Measurements from ENCODE around the gene LRRC72.
"Not testable (repeated sequence)": the region's sequence is repeated elsewhere in the genome, so short reads cannot be mapped to it uniquely, and the experiment has no call there.

Gene LRRC72

DNA sequence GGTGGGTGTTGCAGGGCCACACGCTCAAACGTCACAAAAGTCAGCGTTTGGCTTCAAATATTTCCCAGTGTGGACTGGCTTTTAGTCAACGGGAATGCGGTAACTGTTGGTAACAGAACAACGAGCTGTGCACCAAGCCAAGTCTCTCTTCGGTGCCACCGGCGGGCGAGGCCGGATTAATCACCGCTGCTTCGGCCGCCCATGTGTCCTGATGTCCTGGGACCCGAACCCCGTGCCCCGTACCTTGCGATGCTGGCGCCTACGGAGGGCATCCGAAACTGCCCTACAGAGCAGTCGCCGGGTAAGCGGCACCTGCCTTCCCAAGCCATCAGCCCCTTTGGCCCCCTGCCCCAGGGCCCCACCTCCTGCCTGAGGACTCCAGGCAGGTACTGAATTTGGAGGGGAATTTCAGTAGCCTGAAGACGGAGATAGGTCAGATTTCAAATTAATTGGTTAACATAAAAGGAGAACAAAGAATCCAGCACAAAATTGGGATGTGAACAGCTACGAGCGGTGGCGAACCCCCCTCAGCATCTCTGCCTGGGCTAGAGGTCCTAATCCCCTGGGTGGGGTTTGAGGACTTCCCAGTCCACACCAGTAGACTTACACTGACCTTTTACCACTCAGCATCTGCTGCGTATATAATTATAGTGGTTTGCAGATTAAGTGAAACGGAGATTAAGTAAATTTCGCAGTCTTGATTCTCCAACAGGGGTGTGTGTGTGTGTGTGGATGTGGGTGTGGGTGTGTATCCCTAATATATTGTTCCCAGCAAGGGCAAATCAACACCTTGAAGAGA is at the start of gene LRRC72:
Gene LRRC72 (plus strand): TSS at position 84 of the 799 bp plus-strand sequence. CDS start 128 bp downstream, at position 212.
- no peak for DNase-seq

- no peak for DNase-seq
These were observed 47.5 kb upstream of the LRRC72 start for GRCh38 chr7:16479161-16479560.

DNA sequence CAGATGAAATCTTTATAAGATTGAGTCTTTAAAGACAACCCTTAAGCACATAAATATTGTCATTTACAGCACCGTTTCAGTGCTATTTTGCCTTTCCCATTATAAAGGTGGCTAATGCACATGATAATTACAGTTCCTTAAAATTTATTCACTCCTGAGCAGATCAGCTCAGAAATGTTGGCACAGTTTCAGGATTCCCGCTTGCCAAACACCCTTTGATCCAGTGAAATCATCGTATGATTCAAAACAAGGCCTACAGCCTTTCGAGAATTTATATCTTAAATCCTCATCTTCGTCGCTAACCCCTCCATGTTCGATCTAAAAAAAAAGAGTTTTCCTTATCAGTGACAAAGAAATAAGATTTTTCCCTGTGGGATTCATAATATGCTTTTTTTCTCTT is 47.0 kb upstream of the LRRC72 start:
- DNase-seq, result no peak

DNA sequence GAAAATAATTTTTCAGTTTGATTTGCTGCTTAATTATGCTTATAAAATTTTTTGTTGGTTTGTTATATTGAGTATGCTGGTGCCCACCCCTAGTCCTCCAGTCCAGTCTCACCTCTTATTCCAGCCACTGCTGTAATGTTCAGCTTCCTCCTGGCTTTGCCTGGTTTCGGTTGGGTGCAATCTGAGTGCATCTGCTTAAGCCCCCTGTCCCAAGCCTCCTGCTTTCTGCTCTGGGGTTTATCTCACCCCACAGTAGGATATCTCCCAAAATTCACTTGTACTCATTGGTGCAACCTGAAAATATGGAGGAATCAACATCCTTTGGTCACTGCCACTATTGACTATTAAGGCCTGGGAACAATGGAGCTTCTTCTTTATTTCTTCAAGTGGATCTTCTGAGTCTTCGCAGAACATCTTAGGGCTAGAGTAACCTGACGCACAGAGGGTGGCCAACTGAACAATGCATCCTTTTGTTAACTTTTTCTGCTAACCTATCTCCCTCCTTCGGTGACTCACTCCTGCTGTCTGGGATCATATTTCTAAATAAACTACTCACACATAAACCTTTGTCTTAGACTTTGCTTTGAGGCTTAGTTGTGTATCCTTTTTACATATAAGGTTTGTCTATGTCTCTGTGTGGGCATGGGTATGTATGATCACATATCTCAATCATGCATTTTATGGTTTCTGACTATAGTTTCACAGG is 42.0 kb upstream of the LRRC72 start:
- no peak for DNase-seq

GRCh38 chr7:16491148-16491547 is 35.5 kb upstream of the LRRC72 start:
- no peak for DNase-seq

GRCh38 chr7:16492513-16493062 is 34.0 kb upstream of the LRRC72 start:
- DNase-seq, result no peak

- DNase-seq, result no peak
These were observed 33.4 kb upstream of the LRRC72 start for GRCh38 chr7:16493266-16493665.

GRCh38 chr7:16494551-16494950 is 32.1 kb upstream of the LRRC72 start:
- DNase-seq, result no peak

- DNase-seq, result no peak
These were observed 31.5 kb upstream of the LRRC72 start for GRCh38 chr7:16494955-16495719.

DNA sequence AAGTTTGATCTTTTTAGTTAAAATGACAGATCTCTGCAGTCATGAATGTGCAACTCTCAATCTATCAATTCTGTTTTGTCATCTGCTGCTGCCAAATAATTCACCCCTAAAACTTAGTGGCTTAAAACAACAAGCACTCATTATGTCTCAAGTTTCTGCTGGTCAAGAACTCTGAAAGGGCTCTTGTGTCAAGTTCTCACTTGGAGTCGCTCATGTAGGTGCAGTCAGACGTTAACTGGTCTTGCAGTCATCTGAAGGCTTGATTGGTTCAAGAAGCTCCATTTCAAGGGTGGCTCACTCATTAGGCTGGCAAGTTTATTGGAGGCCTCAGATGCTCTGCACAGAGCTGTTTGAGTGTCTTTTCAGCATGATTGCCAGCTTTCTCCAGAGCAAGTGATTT is 28.5 kb upstream of the LRRC72 start:
- DNase-seq, result no peak

DNA sequence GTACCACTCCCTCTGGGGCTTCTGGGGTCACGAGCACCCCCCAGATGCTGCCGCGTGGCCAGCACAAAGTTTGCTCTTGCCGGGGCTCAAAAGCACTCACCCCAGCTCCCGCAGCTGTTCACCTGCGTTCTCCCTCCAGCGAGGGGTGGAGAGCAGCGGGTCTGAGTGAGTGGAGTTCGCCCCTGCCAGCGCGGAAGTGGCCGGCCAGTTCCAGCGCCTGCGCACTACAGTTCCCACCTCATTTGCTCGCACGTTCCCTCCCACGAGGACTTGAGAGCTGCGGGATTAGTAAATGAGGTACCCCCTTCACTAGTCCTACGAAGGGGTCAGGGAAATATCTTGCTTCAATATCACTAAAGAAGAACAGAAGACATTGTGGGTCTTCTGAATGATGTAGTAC is 24.3 kb upstream of the LRRC72 start:
- no peak for DNase-seq

- DNase-seq, result no peak
These were observed 22.6 kb upstream of the LRRC72 start for GRCh38 chr7:16504019-16504418.

DNA sequence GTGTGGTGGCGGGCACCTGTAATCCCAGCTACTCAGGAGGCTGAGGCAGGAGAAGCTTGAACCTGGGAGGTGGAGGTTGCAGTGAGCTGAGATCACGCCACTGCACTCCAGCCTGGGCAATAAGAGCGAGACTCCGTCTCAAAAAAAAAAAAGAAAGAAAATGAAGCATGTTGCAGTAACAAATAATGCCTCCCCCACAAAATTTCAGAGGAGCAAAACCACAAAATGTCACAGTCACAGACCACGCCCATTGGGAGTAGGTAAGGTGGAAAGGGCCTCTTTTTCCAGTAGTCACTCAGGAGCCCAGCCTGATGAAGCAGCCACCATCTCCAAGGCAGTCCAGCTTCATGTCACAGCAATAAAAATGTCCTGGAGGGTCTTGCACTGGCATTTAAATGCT is 20.2 kb upstream of the LRRC72 start:
- DNase-seq, result not testable (repeated sequence)

DNA sequence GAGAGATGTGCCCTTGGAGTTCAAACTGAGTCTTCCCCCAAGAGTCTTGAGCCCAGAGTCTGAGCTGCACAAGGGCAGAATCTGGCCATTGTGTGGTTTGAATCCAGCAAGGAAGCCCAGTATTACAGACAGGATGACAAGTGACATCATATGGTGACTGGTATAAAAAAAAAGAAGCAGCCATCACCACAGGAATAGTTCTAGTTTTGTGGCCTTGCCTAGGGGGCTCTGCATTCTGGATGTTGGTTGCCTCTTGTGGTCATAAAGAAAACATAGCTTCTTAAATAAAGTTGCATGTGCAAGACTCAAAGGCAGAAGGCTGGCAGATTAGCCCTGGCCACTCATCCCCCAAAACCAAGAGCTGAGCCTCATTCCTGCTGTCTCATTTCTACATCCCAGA is 16.8 kb upstream of the LRRC72 start:
- DNase-seq, result no peak

- DNase-seq, result no peak
These were observed 15.3 kb upstream of the LRRC72 start for GRCh38 chr7:16511314-16511713.

GRCh38 chr7:16512097-16512496 is 14.5 kb upstream of the LRRC72 start:
- no peak for DNase-seq

DNA sequence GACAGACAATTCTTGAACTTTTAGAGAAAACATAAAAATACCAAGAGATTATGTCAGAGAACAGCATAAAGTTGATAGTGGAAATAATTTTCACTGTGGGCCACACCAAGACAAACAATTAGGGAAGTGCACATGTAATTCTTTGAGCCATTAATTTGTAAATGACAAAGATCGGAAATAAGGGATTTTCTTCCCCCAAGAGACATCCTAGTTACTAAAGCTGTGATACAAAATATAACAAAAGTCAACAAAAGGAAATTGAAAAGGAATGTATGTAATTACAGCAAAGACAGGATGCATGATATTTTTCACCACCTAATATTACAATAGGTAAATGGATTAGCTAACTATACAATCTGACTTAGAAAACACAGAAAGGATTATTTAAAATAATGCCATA is 12.4 kb upstream of the LRRC72 start:
- DNase-seq, result no peak

GRCh38 chr7:16514729-16515128 is 11.9 kb upstream of the LRRC72 start:
- no peak for DNase-seq

DNA sequence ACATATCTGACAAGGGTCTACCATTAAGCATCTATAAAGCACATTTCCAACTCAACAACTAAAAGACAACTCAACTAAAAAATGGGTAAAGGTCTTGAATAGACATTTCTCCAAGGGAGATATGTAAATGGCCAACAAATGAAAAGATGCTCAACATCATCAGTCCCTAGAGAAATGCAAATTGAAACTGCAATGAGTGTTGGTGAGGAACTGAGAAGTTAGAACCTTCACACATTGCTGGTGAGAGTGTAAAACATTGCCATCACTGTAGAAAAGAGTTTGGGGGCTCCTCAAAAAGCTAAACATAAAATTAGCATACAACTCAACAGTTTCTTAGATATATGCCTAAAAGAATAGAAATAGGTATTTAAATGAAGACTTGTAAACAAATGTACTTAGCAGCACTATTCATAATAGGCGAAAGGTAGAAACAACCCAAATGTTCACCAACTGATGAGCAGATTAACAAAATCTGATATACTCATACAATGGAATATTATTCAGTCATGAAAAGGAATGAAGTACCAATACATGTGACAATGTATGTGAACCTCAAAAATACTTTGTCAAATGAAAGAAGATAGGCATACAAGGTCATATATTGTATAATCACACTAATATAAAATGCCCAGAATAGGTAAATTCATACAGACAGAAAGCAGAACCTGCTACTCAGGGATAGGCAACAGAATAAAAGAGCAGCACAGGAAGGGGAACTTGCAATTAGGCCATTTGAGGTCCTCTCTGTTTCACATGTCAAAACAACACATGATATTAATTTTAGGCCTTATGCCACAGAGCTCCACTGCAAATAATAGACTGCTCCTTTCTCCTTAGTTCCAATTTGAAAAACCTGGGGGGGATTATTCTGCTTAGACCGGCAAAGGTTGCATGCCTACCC is 10.6 kb upstream of the LRRC72 start:
- DNase-seq, result no peak

GRCh38 chr7:16519985-16520384 is 6.6 kb upstream of the LRRC72 start:
- DNase-seq, result not testable (repeated sequence)

- DNase-seq, result no peak
These were observed 2.3 kb upstream of the LRRC72 start for GRCh38 chr7:16524332-16524731.

- no peak for DNase-seq
These were observed 1.9 kb downstream of the LRRC72 start for GRCh38 chr7:16528520-16528919.
